GM13976 (cell line): ENCODE measurements around the gene CPA5.

ENCODE experiments used
- DNase-seq: peaks from one replicate; pipeline ENCODE4 v3.0.0; 2012; ENCODE audit warnings: low spot score
- in situ Hi-C: fragments of 300-500 bp; cut with MboI; formaldehyde crosslinking; loops from one replicate; pipeline ENCODE4 v1.12.0; 2022; ENCODE audit warnings: low sequenced_read_pairs, mixed read lengths, inconsistent platforms; ENCODE audit not compliant: unreplicated experiment
- TF ChIP-seq, protein P1 (sequence below): IDR thresholded peaks from 2 replicates; pipeline ENCODE4 v1.5.1; 2012; ENCODE audit warnings: borderline replicate concordance, mild to moderate bottlenecking; ENCODE audit not compliant: insufficient read depth; ENCODE audit errors: extremely low read depth, missing control alignments, control extremely low read depth

CPA5 gene

DNA sequence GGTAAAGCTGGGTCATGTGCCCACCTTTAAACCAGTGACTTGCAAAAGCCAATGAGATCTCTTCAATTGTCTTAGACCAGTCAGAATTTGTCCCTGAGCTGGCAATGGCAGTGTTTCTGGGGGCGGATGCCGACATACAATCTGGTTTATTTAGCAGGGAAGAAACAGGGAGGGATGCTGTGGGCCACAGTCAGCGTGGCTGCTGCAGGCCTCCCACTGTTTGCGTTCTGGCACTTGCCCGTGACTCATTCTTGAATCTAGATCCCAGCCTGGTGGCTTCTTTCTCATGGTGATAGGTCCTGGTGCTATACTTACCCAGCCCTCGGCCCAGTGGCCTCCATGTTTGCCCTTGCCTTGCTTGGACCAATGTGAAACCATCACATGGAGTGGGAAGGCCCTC lies 32.6 kb downstream of the CPA5 start:
- TF ChIP-seq, protein P1, sequence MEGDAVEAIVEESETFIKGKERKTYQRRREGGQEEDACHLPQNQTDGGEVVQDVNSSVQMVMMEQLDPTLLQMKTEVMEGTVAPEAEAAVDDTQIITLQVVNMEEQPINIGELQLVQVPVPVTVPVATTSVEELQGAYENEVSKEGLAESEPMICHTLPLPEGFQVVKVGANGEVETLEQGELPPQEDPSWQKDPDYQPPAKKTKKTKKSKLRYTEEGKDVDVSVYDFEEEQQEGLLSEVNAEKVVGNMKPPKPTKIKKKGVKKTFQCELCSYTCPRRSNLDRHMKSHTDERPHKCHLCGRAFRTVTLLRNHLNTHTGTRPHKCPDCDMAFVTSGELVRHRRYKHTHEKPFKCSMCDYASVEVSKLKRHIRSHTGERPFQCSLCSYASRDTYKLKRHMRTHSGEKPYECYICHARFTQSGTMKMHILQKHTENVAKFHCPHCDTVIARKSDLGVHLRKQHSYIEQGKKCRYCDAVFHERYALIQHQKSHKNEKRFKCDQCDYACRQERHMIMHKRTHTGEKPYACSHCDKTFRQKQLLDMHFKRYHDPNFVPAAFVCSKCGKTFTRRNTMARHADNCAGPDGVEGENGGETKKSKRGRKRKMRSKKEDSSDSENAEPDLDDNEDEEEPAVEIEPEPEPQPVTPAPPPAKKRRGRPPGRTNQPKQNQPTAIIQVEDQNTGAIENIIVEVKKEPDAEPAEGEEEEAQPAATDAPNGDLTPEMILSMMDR = no peak
- DNase-seq = no peak
- in situ Hi-C loops = no loop called here

DNA sequence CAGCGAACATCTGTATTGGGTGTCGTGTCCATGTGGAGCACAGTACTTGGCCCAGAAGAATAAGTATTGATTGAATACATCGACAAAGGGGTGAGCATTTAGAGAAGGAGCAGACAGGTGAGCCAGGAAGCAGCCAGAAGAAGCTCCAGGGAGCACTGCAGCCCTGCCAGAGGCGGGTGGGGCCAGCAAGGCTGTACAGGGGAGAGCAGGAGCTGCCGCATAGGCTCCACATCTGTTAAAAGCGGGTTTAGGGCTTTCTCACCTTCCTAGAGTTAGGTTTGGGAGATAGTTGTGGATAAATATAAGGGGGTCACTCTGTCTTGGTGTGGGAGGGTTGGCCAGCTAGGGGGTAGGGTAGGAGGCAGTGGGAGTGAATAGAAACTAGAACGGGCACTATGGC lies 34.4 kb downstream of the CPA5 start:
- TF ChIP-seq, protein P1 = no peak
- in situ Hi-C loops = no loop called here
- no peak for DNase-seq

- in situ Hi-C loops = no loop called here
- TF ChIP-seq, protein P1 = no peak
- no peak for DNase-seq
Observed at GRCh38 chr7:130379532-130379920, 34.9 kb downstream of the CPA5 start.

- DNase-seq = no peak
- TF ChIP-seq, protein P1 = no peak
- in situ Hi-C loops = no loop called here
Observed at GRCh38 chr7:130379921-130380860, 35.6 kb downstream of the CPA5 start, which contains the start of gene CPA1. Gene CPA1, plus strand, starts transcription at chr7:130380494. Its CDS starts 27 bp downstream, at chr7:130380521.

DNA sequence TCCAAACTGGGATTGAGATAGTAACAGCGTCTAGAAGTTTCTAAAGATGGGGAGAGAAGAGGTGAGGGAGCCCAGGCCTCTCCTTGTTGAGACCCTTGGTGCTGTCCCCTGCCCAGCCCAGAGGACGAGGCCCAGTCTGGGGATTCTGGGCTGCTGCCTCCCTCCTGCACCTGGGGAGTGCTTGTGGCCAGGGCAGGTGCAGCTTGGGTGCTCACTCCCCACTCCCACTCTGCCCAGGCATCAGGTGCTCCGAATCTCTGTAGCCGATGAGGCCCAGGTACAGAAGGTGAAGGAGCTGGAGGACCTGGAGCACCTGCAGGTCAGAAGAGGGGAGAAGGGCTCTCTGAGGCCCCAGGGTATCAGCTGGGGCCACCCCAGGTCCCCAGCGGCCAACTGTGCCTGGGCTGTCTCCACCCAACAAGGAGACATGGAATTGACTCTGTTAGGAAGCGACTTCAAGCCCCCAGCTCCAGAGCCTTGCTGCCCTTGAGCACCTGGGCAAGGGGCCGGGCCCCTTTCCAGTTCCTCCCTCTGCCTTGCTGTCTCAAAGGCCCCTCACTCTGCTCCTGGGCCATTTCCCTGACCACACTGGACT lies 36.3 kb downstream of the CPA5 start:
- in situ Hi-C loops = no loop called here
- TF ChIP-seq, protein P1 = no peak
- DNase-seq = no peak

- no peak for DNase-seq
- TF ChIP-seq, protein P1 = no peak
- in situ Hi-C loops = no loop called here
Observed at GRCh38 chr7:130381468-130382312, 37.1 kb downstream of the CPA5 start.
